Esophagus squamous epithelium (tissue), 5 donors: ENCODE data around the gene WNT9A. TPM values are rescaled to one million over a fixed set of nuclear protein-coding genes. Genes with fewer than 3 reads are reported as not detected.

Experiments used
- DNase-seq: peaks from one replicate; lab custom pipeline; 2025; lab: John Stamatoyannopoulos, UW
- H3K27ac ChIP-seq, 4 donors: fragments of 200-600 bp; sonication (generic); one replicate each; pipeline ENCODE4 v1.5.1; 2016 to 2019; ENCODE audit warnings: mild to moderate bottlenecking in 1 of 4
- H3K27me3 ChIP-seq, 4 donors: fragments of 200-600 bp; sonication (generic); 1 replicate in 3 of 4; 2 replicates in 1 of 4; pipeline versions ENCODE4 v1.5.1 to v1.6.0; 2017 to 2021; ENCODE audit warnings: antibody characterized with exemption in 1 of 4
- H3K36me3 ChIP-seq, 3 donors: fragments of 200-600 bp; sonication (generic); one replicate each; pipeline ENCODE4 v1.5.1; 2016 to 2019
- H3K4me1 ChIP-seq, 3 donors: fragments of 200-600 bp; sonication (generic); one replicate each; pipeline ENCODE4 v1.5.1; 2017 to 2019
- H3K4me3 ChIP-seq, 4 donors: fragments of 200-600 bp; sonication (generic); 1 replicate in 3 of 4; 2 replicates in 1 of 4; pipeline ENCODE4 v1.5.1; 2016 to 2019; ENCODE audit warnings: mild to moderate bottlenecking in 2 of 4, moderate library complexity in 1 of 4
- H3K9me3 ChIP-seq, 3 donors: fragments of 200-600 bp; sonication (generic); one replicate each; pipeline ENCODE4 v1.5.1; 2016 to 2019
- POLR2A ChIP-seq, 4 donors: fragments of 450-650 bp; IDR thresholded peaks; one replicate each; pipeline ENCODE4 v1.6.1; 2017; ENCODE audit warnings: antibody characterized with exemption in 4 of 4, mild to moderate bottlenecking in 4 of 4, moderate library complexity in 3 of 4
- WGBS, 2 donors: methylation state at CpG; one replicate each; pipeline ENCODE4 v1.1.5; 2018; 5-methylcytosine and 5-hydroxymethylcytosine counted together
- intact Hi-C: fragments of 100-400 bp; cut with DNase I; formaldehyde crosslinking; loops from one replicate; pipeline ENCODE4 v1.15.0; 2022
- total RNA-seq, 4 donors: library from RNA; depleted of rRNA; stranded (reverse); fragments of >200 nt; gene quantifications; one replicate each; pipeline ENCODE4 v1.1.0, GENCODE V29; 2016
- TF ChIP-seq, protein P1 (sequence below), 6 experiments: fragments of 450-650 bp in 4 of 6; fragments of 200-600 bp in 2 of 6; sonication (generic) in 2 of 6; IDR thresholded peaks; one replicate each; pipeline ENCODE4 v1.5.1; 2016 to 2019; ENCODE audit warnings: antibody characterized with exemption in 6 of 6, mild to moderate bottlenecking in 4 of 6, moderate library complexity in 4 of 6
- donor health status: DM: yes; HTN: yes; CAD: no.

WNT9A gene
- total RNA-seq, 4 donors from 2014 or later: 1.7 to 5.9 (median 2.8) TPM

DNA sequence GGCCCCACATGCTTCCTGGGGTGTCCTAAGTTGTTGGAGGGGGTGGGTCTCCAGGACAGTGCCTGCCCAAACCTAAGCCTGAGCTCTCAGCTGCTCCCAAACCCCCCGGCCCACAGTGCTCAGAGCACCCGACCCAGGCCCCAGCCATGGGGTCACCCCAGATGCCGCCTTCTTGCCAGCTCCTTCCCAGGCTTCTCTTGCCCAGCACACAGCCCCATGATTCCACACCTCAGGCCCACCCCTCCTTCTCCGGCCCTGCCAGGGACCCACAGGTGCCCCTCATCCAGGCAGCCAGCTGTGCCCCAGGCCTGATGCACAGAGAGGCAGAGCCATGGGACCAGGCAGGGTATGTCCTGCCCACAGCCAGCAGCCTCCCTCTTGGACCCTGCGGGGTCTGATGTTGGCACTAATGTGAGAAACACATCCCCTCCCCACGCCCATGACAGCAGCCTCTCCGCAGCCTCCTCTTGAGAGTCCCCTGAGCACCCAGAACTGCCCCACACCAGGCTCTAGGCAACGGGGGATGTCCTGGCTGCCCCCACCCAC, 4.9 kb downstream of the WNT9A start:
- TF ChIP-seq POLR2A (IDR thresholded peaks at IDR 0.05): no peak
- TF ChIP-seq, protein P1, sequence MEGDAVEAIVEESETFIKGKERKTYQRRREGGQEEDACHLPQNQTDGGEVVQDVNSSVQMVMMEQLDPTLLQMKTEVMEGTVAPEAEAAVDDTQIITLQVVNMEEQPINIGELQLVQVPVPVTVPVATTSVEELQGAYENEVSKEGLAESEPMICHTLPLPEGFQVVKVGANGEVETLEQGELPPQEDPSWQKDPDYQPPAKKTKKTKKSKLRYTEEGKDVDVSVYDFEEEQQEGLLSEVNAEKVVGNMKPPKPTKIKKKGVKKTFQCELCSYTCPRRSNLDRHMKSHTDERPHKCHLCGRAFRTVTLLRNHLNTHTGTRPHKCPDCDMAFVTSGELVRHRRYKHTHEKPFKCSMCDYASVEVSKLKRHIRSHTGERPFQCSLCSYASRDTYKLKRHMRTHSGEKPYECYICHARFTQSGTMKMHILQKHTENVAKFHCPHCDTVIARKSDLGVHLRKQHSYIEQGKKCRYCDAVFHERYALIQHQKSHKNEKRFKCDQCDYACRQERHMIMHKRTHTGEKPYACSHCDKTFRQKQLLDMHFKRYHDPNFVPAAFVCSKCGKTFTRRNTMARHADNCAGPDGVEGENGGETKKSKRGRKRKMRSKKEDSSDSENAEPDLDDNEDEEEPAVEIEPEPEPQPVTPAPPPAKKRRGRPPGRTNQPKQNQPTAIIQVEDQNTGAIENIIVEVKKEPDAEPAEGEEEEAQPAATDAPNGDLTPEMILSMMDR (IDR thresholded peaks at IDR 0.05): no peak
- no peak overlapping the region for H3K27ac ChIP-seq
- H3K36me3 ChIP-seq: peaks cover 0 to 1% (median 0%) of the 10 kb centered on the region in 3 donors
- no peak overlapping the region for H3K4me3 ChIP-seq
- intact Hi-C loops: no loop called here
- DNase-seq: no peak
- peaks cover 0 to 15% (median 0%) of the 10 kb centered on the region in 4 donors for H3K27me3 ChIP-seq
- H3K4me1 ChIP-seq: peaks cover 32 to 87% (median 37%) of the 10 kb centered on the region in 3 donors
- WGBS, 2 donors: 100% methylated on average over 2 to 3 of the region's 8 CpGs
- no peaks in the 10 kb centered on the region for H3K9me3 ChIP-seq

DNA sequence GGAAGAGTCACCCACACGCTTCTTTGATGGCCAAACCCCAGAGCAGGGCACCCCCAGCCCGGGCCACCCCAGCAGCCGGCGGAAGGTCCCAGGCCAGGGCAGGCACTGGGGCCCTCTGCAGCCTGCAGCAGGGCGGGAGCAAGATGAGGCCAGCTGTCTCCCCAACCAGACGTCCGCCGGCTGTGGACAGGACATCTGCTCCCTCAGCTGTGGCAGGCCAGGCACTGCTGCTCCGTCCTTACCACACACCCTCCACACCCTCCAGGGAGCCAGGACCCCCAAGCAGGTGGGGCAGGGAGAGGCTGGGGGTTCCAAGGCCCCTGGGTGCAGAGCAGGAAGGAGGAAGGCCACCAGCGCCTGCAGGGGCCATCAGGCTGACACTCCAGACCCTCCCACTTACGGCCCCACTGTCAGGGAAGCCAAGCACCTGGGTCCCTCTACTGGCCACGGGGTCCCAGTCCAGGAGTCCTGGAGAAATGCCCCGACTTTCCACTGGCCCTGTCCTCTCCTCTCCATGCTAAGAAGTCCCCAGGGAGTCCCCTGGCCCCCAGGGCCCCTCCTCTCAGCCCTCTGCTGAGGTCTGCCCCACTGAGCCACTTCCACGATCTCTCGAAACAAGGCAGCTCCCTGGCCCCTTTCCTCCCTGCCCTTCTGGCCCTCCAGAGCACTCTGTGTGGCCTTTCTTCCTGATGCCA, 5.6 kb downstream of the WNT9A start:
- H3K27me3 ChIP-seq: peaks cover 0 to 10% (median 0%) of the 10 kb centered on the region in 4 donors
- WGBS, 2 donors: 83% methylated on average over 4 of the region's 15 CpGs; no CpG with 5 or more reads in 1 of the 2 donors
- no peaks in the 10 kb centered on the region for H3K9me3 ChIP-seq
- intact Hi-C loops: no loop called here
- TF ChIP-seq, protein P1 (IDR thresholded peaks at IDR 0.05): no peak
- TF ChIP-seq POLR2A (IDR thresholded peaks at IDR 0.05): no peak
- no peak for DNase-seq
- H3K4me1 ChIP-seq: peaks cover 27 to 81% (median 36%) of the 10 kb centered on the region in 3 donors
- H3K4me3 ChIP-seq: no peak overlapping the region
- no peak overlapping the region for H3K27ac ChIP-seq
- H3K36me3 ChIP-seq: peaks cover 0 to 8% (median 0%) of the 10 kb centered on the region in 3 donors

DNA sequence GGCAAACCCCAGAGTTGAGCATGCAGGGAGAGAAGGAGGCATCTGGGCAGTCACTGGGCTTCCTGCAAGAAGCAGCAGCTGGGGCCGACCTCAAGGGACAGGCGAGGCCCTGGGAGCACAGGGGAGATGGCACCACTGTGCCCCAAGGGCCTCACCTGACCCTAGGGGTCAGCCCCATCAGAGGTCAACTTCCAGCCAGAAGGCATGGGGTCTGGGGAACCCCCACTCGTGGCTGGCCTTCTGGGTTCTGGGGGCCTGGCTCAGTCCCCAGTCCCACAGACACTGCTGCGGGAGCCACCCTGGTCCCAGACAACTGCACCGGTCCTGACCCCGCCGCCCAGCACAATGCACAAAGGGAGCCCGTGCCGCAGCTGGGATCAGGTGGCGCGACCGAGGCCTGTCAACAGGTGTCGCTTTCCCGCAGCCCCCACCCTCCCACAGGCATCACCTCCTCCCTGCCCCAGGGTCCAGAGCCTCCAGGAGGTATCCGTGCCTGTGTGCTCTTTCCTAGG, 6.2 kb downstream of the WNT9A start:
- Histone ChIP-seq H3K4me3 (no peak overlapping the region), H3K27ac (no peak overlapping the region), H3K27me3 (peaks cover 0 to 5% (median 0%) of the 10 kb centered on the region in 4 donors), H3K9me3 (no peaks in the 10 kb centered on the region), H3K4me1 (peaks cover 23 to 75% (median 32%) of the 10 kb centered on the region in 3 donors), H3K36me3 (peaks cover 0 to 10% (median 0%) of the 10 kb centered on the region in 3 donors)
- DNase-seq: no peak
- 87 to 92% methylated on average over 2 to 7 of the region's 15 CpGs for WGBS, 2 donors
- no peak for TF ChIP-seq POLR2A (IDR thresholded peaks at IDR 0.05)
- TF ChIP-seq, protein P1 (IDR thresholded peaks at IDR 0.05): no peak
- intact Hi-C loops: no loop called here

DNA sequence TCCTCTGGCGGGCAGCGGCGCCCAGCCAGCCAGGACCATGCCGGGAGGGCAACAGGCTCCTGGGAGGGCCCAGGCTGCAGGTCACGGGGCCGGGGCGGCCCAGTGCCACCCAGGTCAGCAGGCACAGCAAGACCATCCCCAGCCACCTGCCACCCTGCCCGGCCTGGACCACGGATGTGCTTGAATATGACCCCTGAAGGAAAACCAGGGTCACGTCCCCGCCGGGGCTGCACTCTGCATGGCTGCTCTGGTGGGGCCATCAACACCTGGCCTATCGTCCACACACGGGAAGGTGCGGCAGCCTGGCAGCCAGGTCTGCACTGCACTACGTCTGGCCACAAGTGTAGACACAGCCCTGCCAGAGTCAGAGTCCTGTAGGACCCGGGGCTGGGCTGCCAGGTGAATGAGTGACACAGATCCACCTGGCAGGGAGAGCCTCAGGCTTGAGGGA, 6.9 kb downstream of the WNT9A start:
- 89% methylated on average over 5 of the region's 17 CpGs; no CpG with 5 or more reads in 1 of the 2 donors for WGBS, 2 donors
- intact Hi-C loops: no loop called here

More for the DNA sequence above, 6.9 kb downstream of the WNT9A start:
- TF ChIP-seq, protein P1 (IDR thresholded peaks at IDR 0.05): no peak
- no peak for TF ChIP-seq POLR2A (IDR thresholded peaks at IDR 0.05)
- H3K27me3 ChIP-seq: no peaks in the 10 kb centered on the region
- H3K27ac ChIP-seq: no peak overlapping the region
- H3K4me1 ChIP-seq: peaks cover 16 to 68% (median 24%) of the 10 kb centered on the region in 3 donors
- no peaks in the 10 kb centered on the region for H3K9me3 ChIP-seq
- H3K4me3 ChIP-seq: no peak overlapping the region
- DNase-seq: no peak
- H3K36me3 ChIP-seq: peaks cover 0 to 14% (median 0%) of the 10 kb centered on the region in 3 donors
